H1 (cell line): ENCODE measurements around the gene SLC13A5. TPM values are rescaled to one million over a fixed set of nuclear protein-coding genes. Genes with fewer than 3 reads are reported as not detected.

ENCODE experiments used
- CTCF ChIA-PET: fragments of 300-600 bp; sonication (Branson Sonifier 250); formaldehyde crosslinking; loops from one replicate; lab custom pipeline; 2021; ENCODE audit not compliant: partially characterized antibody; lab: Charles Lee
- POLR2A ChIA-PET: fragments of 300-600 bp; sonication (Branson Sonifier 250); formaldehyde crosslinking; loops from one replicate; lab custom pipeline; 2021; ENCODE audit warnings: inconsistent platforms; ENCODE audit not compliant: partially characterized antibody; lab: Charles Lee
- DNase-seq, 2 experiments: peaks; one replicate each; pipeline versions ENCODE4 v3.0.0 to v3.0.0-alpha.2; 2010 to 2022; ENCODE audit warnings: low spot score in 2 of 2, low read depth in 1 of 2, mixed read lengths in 1 of 2
- FAIRE-seq: peaks from 2 replicates; lab custom pipeline; 2011; peaks lifted over from hg19 to GRCh38; lab: Jason Lieb, UNC
- H2AFZ ChIP-seq: 2 replicates; pipeline ENCODE4 v1.8.1; 2012; ENCODE audit warnings: low read length, inconsistent platforms
- H2AK5ac ChIP-seq: 2 replicates; pipeline ENCODE4 v1.6.1; 2013; ENCODE audit warnings: low read depth, low read length
- H2BK120ac ChIP-seq: replicated peaks from 2 replicates; pipeline ENCODE3; 2013; ENCODE audit warnings: low read depth, low read length, inconsistent platforms
- H2BK12ac ChIP-seq: 2 replicates; pipeline ENCODE4 v1.6.1; 2013; ENCODE audit warnings: low read depth, low read length
- H2BK15ac ChIP-seq: 2 replicates; pipeline ENCODE4 v1.6.1; 2013; ENCODE audit warnings: low read length
- H2BK20ac ChIP-seq: 2 replicates; pipeline ENCODE4 v1.6.1; 2013; ENCODE audit warnings: low read length
- H2BK5ac ChIP-seq: 2 replicates; pipeline ENCODE4 v1.6.1; 2013; ENCODE audit warnings: low read depth, low read length
- H3K14ac ChIP-seq: 2 replicates; pipeline ENCODE4 v1.6.1; 2013; ENCODE audit warnings: inconsistent platforms; ENCODE audit not compliant: insufficient read length
- H3K18ac ChIP-seq: 2 replicates; pipeline ENCODE4 v1.6.1; 2013; ENCODE audit warnings: low read length; ENCODE audit errors: extremely low read depth
- H3K23ac ChIP-seq: 2 replicates; pipeline ENCODE4 v1.6.1; 2013; ENCODE audit warnings: inconsistent platforms; ENCODE audit not compliant: insufficient read length
- H3K23me2 ChIP-seq: 2 replicates; pipeline ENCODE4 v1.6.1; 2013; ENCODE audit warnings: low read depth, low read length
- H3K27ac ChIP-seq: 2 replicates; pipeline ENCODE4 v1.6.1; 2011; ENCODE audit warnings: low read depth, low read length, inconsistent platforms
- H3K27me3 ChIP-seq, 4 experiments: replicated peaks in 1 of 4; 1 replicate in 1 of 4; 2 replicates in 3 of 4; pipeline versions ENCODE4 v1.6.1 to v1.8.1; 2011 to 2013; ENCODE audit warnings: low read length in 3 of 4, mild to moderate bottlenecking in 3 of 4, inconsistent platforms in 2 of 4, mixed read lengths in 2 of 4, moderate library complexity in 1 of 4; ENCODE audit not compliant: control insufficient read depth in 3 of 4, insufficient read depth in 3 of 4; ENCODE audit errors: extremely low read depth in 1 of 4
- H3K36me3 ChIP-seq, 4 experiments: 2 replicates each; pipeline versions ENCODE4 v1.6.1 to v1.8.1; 2011 to 2013; ENCODE audit warnings: mild to moderate bottlenecking in 4 of 4, low read length in 3 of 4, moderate library complexity in 2 of 4, control low read depth in 1 of 4, inconsistent platforms in 1 of 4; ENCODE audit not compliant: insufficient read depth in 4 of 4, control insufficient read depth in 2 of 4
- H3K4ac ChIP-seq: replicated peaks from 2 replicates; pipeline ENCODE3; 2013; ENCODE audit warnings: low read length, low read depth, mixed read lengths, inconsistent platforms; ENCODE audit not compliant: insufficient read length
- H3K4me1 ChIP-seq, 4 experiments: replicated peaks in 1 of 4; 1 replicate in 1 of 4; 2 replicates in 3 of 4; pipeline versions ENCODE4 v1.6.1 to v1.8.1; 2011 to 2013; ENCODE audit warnings: low read length in 3 of 4, inconsistent platforms in 2 of 4, mixed read lengths in 1 of 4; ENCODE audit not compliant: insufficient read depth in 4 of 4, control insufficient read depth in 3 of 4
- H3K4me2 ChIP-seq, 2 experiments: 2 replicates each; pipeline versions ENCODE4 v1.6.1 to v1.8.1; 2011 to 2013; ENCODE audit warnings: low read depth in 2 of 2, low read length in 2 of 2, control low read depth in 1 of 2, inconsistent platforms in 1 of 2, mild to moderate bottlenecking in 1 of 2; ENCODE audit not compliant: insufficient read depth in 1 of 2
- H3K4me3 ChIP-seq, 4 experiments: fragments of 200-600, 300-600 bp in 1 of 4; sonication (generic), shearing (Covaris generic), sonication (Bioruptor Twin) in 1 of 4; 2 replicates each; pipeline versions ENCODE4 v1.5.1 to v1.8.1; 2011 to 2016; ENCODE audit warnings: low read length in 4 of 4, low read depth in 3 of 4, control low read depth in 2 of 4, inconsistent platforms in 2 of 4, mild to moderate bottlenecking in 2 of 4, mixed read lengths in 1 of 4, moderate library complexity in 1 of 4; ENCODE audit not compliant: insufficient read depth in 2 of 4; ENCODE audit errors: extremely low read depth in 1 of 4
- H3K56ac ChIP-seq: replicated peaks from 2 replicates; pipeline ENCODE3; 2013; ENCODE audit warnings: low read depth, mild to moderate bottlenecking, mixed read lengths, low read length, inconsistent platforms; ENCODE audit not compliant: insufficient read length
- H3K79me1 ChIP-seq: 2 replicates; pipeline ENCODE4 v1.6.1; 2013; ENCODE audit warnings: low read depth, low read length, control low read depth
- H3K79me2 ChIP-seq, 2 experiments: 2 replicates each; pipeline versions ENCODE4 v1.6.1 to v1.8.1; 2012 to 2013; ENCODE audit warnings: low read length in 2 of 2, mild to moderate bottlenecking in 2 of 2, inconsistent platforms in 1 of 2; ENCODE audit not compliant: insufficient read depth in 2 of 2, control insufficient read depth in 1 of 2
- H3K9ac ChIP-seq, 4 experiments: replicated peaks in 1 of 4; 1 replicate in 1 of 4; 2 replicates in 3 of 4; pipeline versions ENCODE4 v1.6.1 to v1.8.1; 2011 to 2013; ENCODE audit warnings: low read depth in 3 of 4, low read length in 3 of 4, control low read depth in 2 of 4, mild to moderate bottlenecking in 2 of 4, moderate library complexity in 2 of 4, inconsistent platforms in 1 of 4; ENCODE audit errors: extremely low read depth in 1 of 4
- H3K9me3 ChIP-seq, 2 experiments: 2 replicates each; pipeline versions ENCODE4 v1.6.1 to v1.8.1; 2012 to 2013; ENCODE audit warnings: mild to moderate bottlenecking in 2 of 2, moderate library complexity in 2 of 2, control low read depth in 1 of 2, inconsistent platforms in 1 of 2, low read depth in 1 of 2, low read length in 1 of 2, mixed read lengths in 1 of 2; ENCODE audit not compliant: insufficient read depth in 2 of 2
- H4K20me1 ChIP-seq, 2 experiments: replicated peaks in 1 of 2; 2 replicates each; pipeline versions ENCODE3 to v1.8.1; 2011 to 2013; ENCODE audit warnings: inconsistent platforms in 2 of 2, low read length in 2 of 2, mild to moderate bottlenecking in 1 of 2; ENCODE audit not compliant: insufficient read depth in 2 of 2, control insufficient read depth in 1 of 2
- H4K5ac ChIP-seq: 2 replicates; pipeline ENCODE4 v1.6.1; 2013; ENCODE audit warnings: low read length, low read depth, mixed read lengths, inconsistent platforms; ENCODE audit not compliant: insufficient read length
- H4K8ac ChIP-seq: 2 replicates; pipeline ENCODE4 v1.8.0; 2013; ENCODE audit warnings: mild to moderate bottlenecking, moderate library complexity, low read length, inconsistent platforms; ENCODE audit not compliant: insufficient read depth; ENCODE audit errors: extremely low read depth
- H4K91ac ChIP-seq: replicated peaks from 2 replicates; pipeline ENCODE3; 2013; ENCODE audit warnings: low read length, mixed read lengths, inconsistent platforms; ENCODE audit not compliant: insufficient read length
- RBBP5 ChIP-seq: IDR thresholded peaks from 2 replicates; pipeline ENCODE4 v1.7.1; 2012; ENCODE audit warnings: low read depth, mild to moderate bottlenecking, inconsistent platforms, low read length, moderate library complexity, borderline replicate concordance
- WGBS, 2 experiments: shearing (Covaris generic) in 1 of 2; methylation state at CpG; one replicate each; pipeline versions ENCODE4 v1.1.6 to v1.1.7; 2013 to 2015; ENCODE audit warnings: low lambda C conversion rate in 2 of 2, mixed read lengths in 2 of 2, inconsistent platforms in 1 of 2, low coverage in 1 of 2, missing lambda C conversion rate in 1 of 2; ENCODE audit not compliant: insufficient replicate concordance in 2 of 2, insufficient coverage in 1 of 2, insufficient read length in 1 of 2; ENCODE audit errors: extremely low coverage in 1 of 2, missing lambda C conversion rate in 1 of 2; 5-methylcytosine and 5-hydroxymethylcytosine counted together
- polyA plus RNA-seq, 7 experiments: library from polyadenylated mRNA; depleted of rRNA in 3 of 7; stranded (reverse) in 5 of 7; unstranded in 2 of 7; fragments of >200 nt in 5 of 7; fragments of 200-250 nt in 2 of 7; gene quantifications; 1 replicate in 5 of 7; 2 replicates in 1 of 7; 4 replicates in 1 of 7; pipeline versions ENCODE4 v1.2.1 to v1.2.3, GENCODE V29; 2011 to 2013; ENCODE audit warnings: missing spikeins in 2 of 7, mixed read lengths in 2 of 7
- total RNA-seq: library from RNA; stranded (reverse); fragmentation: NEBNext Ultra II Directional; extraction: Animal tissue kit (Norgen Biotek cat#: 25700); gene quantifications from 2 replicates; pipeline ENCODE4 v1.2.1, GENCODE V29; 2021

The SLC13A5 gene
- total and polyA plus RNA-seq, 2 of the 8 experiments (the other 6 are each of a cell fraction or from before 2014, with no cell fraction given) = 2.1 to 2.6 TPM

- no peak overlapping the region for H2AK5ac ChIP-seq
- H2AFZ ChIP-seq = peak overlapping the region; percentile 19; the same call in 1 of the 2 replicates
- no peak for TF ChIP-seq RBBP5
- 0 out of 2 replicates have a peak overlapping the region, but pooled peaks have one; percentile 5 for H2BK15ac ChIP-seq
- H2BK5ac ChIP-seq = no peak overlapping the region; the same call in 1 of the 2 replicates
- H4K8ac ChIP-seq = no peak overlapping the region
- peak overlapping the region; percentile 79 to 83 for H3K4me2 ChIP-seq
- H3K14ac ChIP-seq = no peak overlapping the region
- H2BK120ac ChIP-seq = no peak overlapping the region
- no peak overlapping the region for H3K4ac ChIP-seq
- H3K27me3 ChIP-seq = peaks cover 4 to 40% (median 31%) of the 10 kb centered on the region in 4 experiments
- no peaks in the 10 kb centered on the region for H3K9me3 ChIP-seq
- no peaks in the 10 kb centered on the region for H3K36me3 ChIP-seq
- no peaks in the 10 kb centered on the region; a peak in 1 of 4 replicates for H3K79me2 ChIP-seq
- H4K20me1 ChIP-seq = no peaks in the 10 kb centered on the region
- no peak overlapping the region for H3K56ac ChIP-seq
- FAIRE-seq (no peak), DNase-seq (no peak)
- 73% methylated on average over 16 of the region's 18 CpGs; no CpG with 5 or more reads in 1 of the 2 experiments for WGBS, 2 experiments
- 0 out of 2 replicates have a peak overlapping the region, but pooled peaks have one; percentile 27 for H2BK12ac ChIP-seq
- CTCF ChIA-PET = interaction anchor here (0.6 to 1.7 kb wide), 6 partner anchors 8 to 186 kb away, joined by 3 to 6 read pairs (median 4); partner anchors contain the start of gene SLC13A5
- H3K23ac ChIP-seq = no peak overlapping the region
- H4K5ac ChIP-seq = no peak overlapping the region
- H2BK20ac ChIP-seq = no peak overlapping the region
- peaks cover 13% of the 10 kb centered on the region for H3K23me2 ChIP-seq
- no peaks in the 10 kb centered on the region; the same call in 1 of the 2 replicates for H3K79me1 ChIP-seq
- H3K4me1 ChIP-seq = peaks cover 3 to 19% (median 13%) of the 10 kb centered on the region in 4 experiments
- peak overlapping the region; percentile 30 to 70 (median 43) for H3K4me3 ChIP-seq
- H3K27ac ChIP-seq = no peak overlapping the region
- no peak overlapping the region for H4K91ac ChIP-seq
- no peak overlapping the region; the same call in 1 of the 2 replicates for H3K18ac ChIP-seq
- H3K9ac ChIP-seq = no peak overlapping the region
- POLR2A ChIA-PET = interaction anchor here (0.8 kb wide), 1 partner anchor 9 kb away, joined by 3 read pairs; no protein-coding TSS in a partner anchor
Observed at GRCh38 chr17:6657633-6658287, 55.4 kb downstream of the SLC13A5 start.
